ENCODE data around the gene MXI1.

Gene MXI1

GRCh38 chr10:110215286-110216170, 8.1 kb downstream of the MXI1 start:
- no peak for DNase-seq (ENCODE audit: low read depth in 2 of 2)

- no peak for DNase-seq (ENCODE audit: low read depth in 2 of 2)
Measured at GRCh38 chr10:110216240-110216639, 8.8 kb downstream of the MXI1 start.

- DNase-seq (ENCODE audit: low read depth in 2 of 2) = no peak
Measured at GRCh38 chr10:110216942-110217661, 9.7 kb downstream of the MXI1 start.

GRCh38 chr10:110217662-110218008, 10.2 kb downstream of the MXI1 start:
- DNase-seq (ENCODE audit: low read depth in 2 of 2) = no peak

GRCh38 chr10:110218632-110219031, 11.2 kb downstream of the MXI1 start:
- no peak for DNase-seq (ENCODE audit: low read depth in 2 of 2)

GRCh38 chr10:110219884-110220283, 12.5 kb downstream of the MXI1 start:
- DNase-seq (ENCODE audit: low read depth in 2 of 2) = no peak

- no peak for DNase-seq (ENCODE audit: low read depth in 2 of 2)
Measured at GRCh38 chr10:110220398-110220797, 13.0 kb downstream of the MXI1 start.

- no peak for DNase-seq (ENCODE audit: low read depth in 2 of 2)
Measured at GRCh38 chr10:110221044-110221720, 13.8 kb downstream of the MXI1 start.

- peak; percentile 61 for DNase-seq (ENCODE audit: low read depth in 2 of 2)
Measured at GRCh38 chr10:110221721-110222261, 14.4 kb downstream of the MXI1 start.

GRCh38 chr10:110222641-110223297, 15.4 kb downstream of the MXI1 start:
- no peak for DNase-seq (ENCODE audit: low read depth in 2 of 2)

GRCh38 chr10:110223298-110223925, 16.0 kb downstream of the MXI1 start:
- no peak for DNase-seq (ENCODE audit: low read depth in 2 of 2)

GRCh38 chr10:110224992-110225391, 17.6 kb downstream of the MXI1 start:
- no peak for DNase-seq (ENCODE audit: low read depth in 2 of 2)

GRCh38 chr10:110225441-110225755, 18.0 kb downstream of the MXI1 start:
- no peak for DNase-seq (ENCODE audit: low read depth in 2 of 2)

- DNase-seq (ENCODE audit: low read depth in 2 of 2) = peak; percentile 77 to 78
Measured at GRCh38 chr10:110225756-110226542, 18.5 kb downstream of the MXI1 start.

GRCh38 chr10:110226543-110226925, 19.1 kb downstream of the MXI1 start:
- peak; percentile 71 to 83 for DNase-seq (ENCODE audit: low read depth in 2 of 2)

GRCh38 chr10:110226926-110227641, 19.7 kb downstream of the MXI1 start:
- peak; percentile 53 to 69 for DNase-seq (ENCODE audit: low read depth in 2 of 2)

- no peak for DNase-seq (ENCODE audit: low read depth in 2 of 2)
Measured at GRCh38 chr10:110228066-110228465, 20.7 kb downstream of the MXI1 start.

GRCh38 chr10:110229155-110229554, 21.8 kb downstream of the MXI1 start:
- no peak for DNase-seq (ENCODE audit: low read depth in 2 of 2)

GRCh38 chr10:110233846-110234245, 26.4 kb downstream of the MXI1 start:
- no peak for DNase-seq (ENCODE audit: low read depth in 2 of 2)

GRCh38 chr10:110237894-110238480, 30.6 kb downstream of the MXI1 start:
- DNase-seq (ENCODE audit: low read depth in 2 of 2) = no peak
